ENCODE results near the gene TKTL2.

Gene TKTL2

GRCh38 chr4:163447481-163447880 is 26.1 kb downstream of the TKTL2 start:
- in situ Hi-C loops (cut with HindIII; ENCODE audit: low sequenced_read_pairs) = loop anchor here (5.0 kb wide), 1 partner anchor 40 kb away; no protein-coding TSS in a partner anchor

- in situ Hi-C loops (cut with HindIII; ENCODE audit: low sequenced_read_pairs) = loop anchor here (5.0 kb wide), 1 partner anchor 40 kb away; no protein-coding TSS in a partner anchor
These were observed 26.5 kb downstream of the TKTL2 start for GRCh38 chr4:163447023-163447422.

GRCh38 chr4:163440040-163440439 is 33.5 kb downstream of the TKTL2 start:
- in situ Hi-C loops (cut with HindIII; ENCODE audit: low sequenced_read_pairs) = no loop called here
